ENCODE data around the gene ZNF180. TPM values are rescaled to one million over a fixed set of nuclear protein-coding genes. Genes with fewer than 3 reads are reported as not detected.

The ZNF180 gene
- total and polyA plus RNA-seq, 2 donors from 2014 or later = 3.4 to 10.3 TPM

DNA sequence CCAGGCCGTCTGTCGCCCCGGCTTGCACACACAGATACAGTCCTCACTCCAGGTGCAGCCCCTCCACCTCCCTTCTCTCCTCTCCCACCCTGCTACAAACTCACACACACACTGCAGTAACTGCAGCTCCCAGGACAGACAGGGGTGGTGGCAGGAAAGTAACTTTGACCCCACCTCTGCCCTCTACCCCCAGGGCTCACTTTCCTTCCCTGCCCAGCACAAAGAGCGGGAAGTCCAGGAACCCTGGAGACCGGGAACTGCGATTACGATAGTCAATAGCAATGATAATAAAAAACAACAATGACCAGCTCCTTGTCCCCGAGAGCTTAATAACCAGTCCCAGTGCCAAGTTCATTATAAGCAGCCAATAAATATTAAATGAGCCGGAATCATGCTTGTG, 29.2 kb upstream of the ZNF180 start, which contains the start of gene CEACAM20:
Gene CEACAM20 (minus strand): TSS at position 140 of the 400 bp plus-strand sequence. CDS start 166 bp downstream, outside the sequence.
- Histone ChIP-seq H3K36me3 (ENCODE audit: control insufficient read depth in 2 of 3, insufficient read depth in 3 of 3, low read length in 3 of 3) (no peaks in the 10 kb centered on the region), H3K4me3 (ENCODE audit: low read length in 3 of 3) (no peak within 1 kb of the TSS), H3K9me3 (ENCODE audit: control insufficient read depth in 2 of 3, insufficient read depth in 1 of 3, low read length in 3 of 3) (no peaks in the 10 kb centered on the region), H3K4me1 (ENCODE audit: control insufficient read depth in 2 of 3, insufficient read depth in 2 of 3, low read depth in 1 of 3, low read length in 3 of 3) (no peaks in the 10 kb centered on the region), H3K9ac (ENCODE audit: low read length in 3 of 3) (no peak within 1 kb of the TSS), H3K27me3 (ENCODE audit: control insufficient read depth, insufficient read depth, low read length) (no peaks in the 10 kb centered on the region), H3K27ac (ENCODE audit: low read depth in 2 of 2, low read length in 2 of 2) (no peak within 1 kb of the TSS)
- no peak for FAIRE-seq
- TF ChIP-seq, protein P1, sequence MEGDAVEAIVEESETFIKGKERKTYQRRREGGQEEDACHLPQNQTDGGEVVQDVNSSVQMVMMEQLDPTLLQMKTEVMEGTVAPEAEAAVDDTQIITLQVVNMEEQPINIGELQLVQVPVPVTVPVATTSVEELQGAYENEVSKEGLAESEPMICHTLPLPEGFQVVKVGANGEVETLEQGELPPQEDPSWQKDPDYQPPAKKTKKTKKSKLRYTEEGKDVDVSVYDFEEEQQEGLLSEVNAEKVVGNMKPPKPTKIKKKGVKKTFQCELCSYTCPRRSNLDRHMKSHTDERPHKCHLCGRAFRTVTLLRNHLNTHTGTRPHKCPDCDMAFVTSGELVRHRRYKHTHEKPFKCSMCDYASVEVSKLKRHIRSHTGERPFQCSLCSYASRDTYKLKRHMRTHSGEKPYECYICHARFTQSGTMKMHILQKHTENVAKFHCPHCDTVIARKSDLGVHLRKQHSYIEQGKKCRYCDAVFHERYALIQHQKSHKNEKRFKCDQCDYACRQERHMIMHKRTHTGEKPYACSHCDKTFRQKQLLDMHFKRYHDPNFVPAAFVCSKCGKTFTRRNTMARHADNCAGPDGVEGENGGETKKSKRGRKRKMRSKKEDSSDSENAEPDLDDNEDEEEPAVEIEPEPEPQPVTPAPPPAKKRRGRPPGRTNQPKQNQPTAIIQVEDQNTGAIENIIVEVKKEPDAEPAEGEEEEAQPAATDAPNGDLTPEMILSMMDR (IDR thresholded peaks at IDR 0.05; ENCODE audit: borderline replicate concordance, extremely low read depth, insufficient read depth) = no peak
- intact Hi-C loops (cut with DNase I) = no loop called here
- DNase-seq = no peak

GRCh38 chr19:44527554-44527953, 27.2 kb upstream of the ZNF180 start:
- intact Hi-C loops (cut with DNase I) = no loop called here
- Histone ChIP-seq H3K27me3 (ENCODE audit: control insufficient read depth, insufficient read depth, low read length) (no peaks in the 10 kb centered on the region), H3K4me3 (ENCODE audit: low read length in 3 of 3) (no peak overlapping the region), H3K9ac (ENCODE audit: low read length in 3 of 3) (no peak overlapping the region), H3K36me3 (ENCODE audit: control insufficient read depth in 2 of 3, insufficient read depth in 3 of 3, low read length in 3 of 3) (no peaks in the 10 kb centered on the region), H3K9me3 (ENCODE audit: control insufficient read depth in 2 of 3, insufficient read depth in 1 of 3, low read length in 3 of 3) (no peaks in the 10 kb centered on the region), H3K4me1 (ENCODE audit: control insufficient read depth in 2 of 3, insufficient read depth in 2 of 3, low read depth in 1 of 3, low read length in 3 of 3) (no peaks in the 10 kb centered on the region), H3K27ac (ENCODE audit: low read depth in 2 of 2, low read length in 2 of 2) (no peak overlapping the region)
- DNase-seq (no peak), FAIRE-seq (no peak)
- TF ChIP-seq, protein P1 (IDR thresholded peaks at IDR 0.05; ENCODE audit: borderline replicate concordance, extremely low read depth, insufficient read depth) = no peak

DNA sequence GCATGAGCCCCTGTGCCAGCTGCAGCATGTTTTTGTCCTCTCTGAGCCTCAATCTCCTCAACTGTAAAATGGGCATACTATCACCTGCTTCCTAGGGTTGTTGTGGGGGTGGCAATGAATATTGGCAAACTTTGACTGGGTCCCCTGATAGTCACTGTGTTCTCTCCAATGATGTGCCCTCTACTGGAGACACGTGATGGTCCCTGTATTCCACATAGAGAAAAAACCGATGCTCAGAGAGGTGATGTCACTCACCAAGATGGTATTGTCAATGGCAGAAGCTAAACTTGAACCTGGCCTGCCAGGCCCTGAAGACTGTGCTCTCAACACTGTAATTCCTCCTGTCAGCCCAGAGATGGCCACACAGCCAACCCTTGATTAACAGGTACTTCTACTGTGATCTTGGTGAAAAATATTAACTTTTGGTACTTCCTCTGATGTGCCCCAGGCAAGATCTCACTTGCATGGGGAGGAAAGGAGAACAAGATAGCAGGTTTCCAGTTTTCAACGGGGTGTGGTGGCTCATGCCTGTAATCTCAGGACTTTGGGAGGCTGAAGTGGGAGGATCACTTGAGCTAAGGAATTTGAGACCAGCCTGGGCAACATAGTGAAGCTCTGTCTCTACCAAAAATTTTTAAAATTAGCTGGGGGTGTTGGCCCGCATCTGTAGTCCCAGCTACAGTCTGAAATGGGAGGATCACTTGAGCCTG, 25.6 kb upstream of the ZNF180 start:
- H3K9me3 ChIP-seq (ENCODE audit: control insufficient read depth in 2 of 3, insufficient read depth in 1 of 3, low read length in 3 of 3) = no peaks in the 10 kb centered on the region
- no peak for DNase-seq
- no peak overlapping the region for H3K27ac ChIP-seq (ENCODE audit: low read depth in 2 of 2, low read length in 2 of 2)
- no peaks in the 10 kb centered on the region for H3K4me1 ChIP-seq (ENCODE audit: control insufficient read depth in 2 of 3, insufficient read depth in 2 of 3, low read depth in 1 of 3, low read length in 3 of 3)
- TF ChIP-seq, protein P1 (IDR thresholded peaks at IDR 0.05; ENCODE audit: borderline replicate concordance, extremely low read depth, insufficient read depth) = no peak
- H3K9ac ChIP-seq (ENCODE audit: low read length in 3 of 3) = no peak overlapping the region
- FAIRE-seq = no peak
- H3K27me3 ChIP-seq (ENCODE audit: control insufficient read depth, insufficient read depth, low read length) = no peaks in the 10 kb centered on the region
- no peak overlapping the region for H3K4me3 ChIP-seq (ENCODE audit: low read length in 3 of 3)
- no peaks in the 10 kb centered on the region for H3K36me3 ChIP-seq (ENCODE audit: control insufficient read depth in 2 of 3, insufficient read depth in 3 of 3, low read length in 3 of 3)
- intact Hi-C loops (cut with DNase I) = no loop called here
